Measurements from ENCODE around the gene POTED.
"Not testable (repeated sequence)": the region's sequence is repeated elsewhere in the genome, so short reads cannot be mapped to it uniquely, and the experiment has no call there.

The POTED gene

DNA sequence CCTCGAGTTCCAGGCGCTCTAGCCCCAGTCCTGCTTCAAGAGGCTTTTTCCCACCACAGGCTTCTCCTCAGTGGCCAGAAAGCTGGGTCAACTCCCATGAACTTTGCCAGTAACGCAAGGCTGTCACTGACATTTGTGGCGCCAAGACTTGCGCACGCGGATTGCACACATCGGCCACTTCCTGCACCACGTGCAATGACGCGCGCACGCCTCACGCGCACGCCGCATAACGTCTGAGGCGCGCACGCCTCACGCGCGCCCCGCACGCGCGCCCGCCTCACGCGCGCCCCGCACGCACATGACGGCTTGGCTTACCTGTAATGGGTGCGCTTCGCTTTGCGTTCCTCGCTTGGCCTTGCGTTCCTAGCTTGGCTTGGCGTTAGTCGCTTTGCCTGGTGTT, at the start of gene POTED:
Gene POTED, plus strand, starts transcription at position 301 of the 400 bp plus-strand sequence. CDS start 452 bp downstream, outside the sequence.
- H3K27ac ChIP-seq (ENCODE audit: poor library complexity, severe bottlenecking); H3K4me1 ChIP-seq (ENCODE audit: insufficient read depth, poor library complexity, severe bottlenecking); H3K36me3 ChIP-seq (ENCODE audit: low read depth); H3K4me3 ChIP-seq (ENCODE audit: severe bottlenecking); DNase-seq (ENCODE audit: low spot score); ATAC-seq (ENCODE audit: low read depth); H3K27me3 ChIP-seq (ENCODE audit: insufficient read depth, poor library complexity, severe bottlenecking); H3K9me3 ChIP-seq (ENCODE audit: severe bottlenecking): not testable (repeated sequence)

DNA sequence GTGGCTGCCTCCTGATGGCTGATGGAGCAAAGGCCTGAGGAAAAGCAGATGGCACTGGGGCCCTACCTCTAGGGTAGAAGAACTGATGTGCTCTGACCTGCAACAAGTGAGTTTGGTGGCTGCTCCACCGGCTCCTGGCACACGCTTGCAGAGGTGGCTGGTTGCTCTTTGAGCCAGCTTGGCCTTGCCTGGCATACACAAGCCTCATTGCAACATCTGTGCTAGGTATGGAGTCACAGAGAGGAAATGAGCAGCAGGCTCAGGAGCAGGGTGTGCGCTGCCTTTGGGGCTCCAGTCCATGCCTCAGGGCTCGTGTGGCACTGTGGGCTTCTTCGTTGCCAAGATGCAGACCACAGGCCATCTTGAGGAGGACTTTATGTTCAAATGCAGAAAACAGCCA, 40.5 kb downstream of the POTED start:
- DNase-seq (ENCODE audit: low spot score); H3K4me3 ChIP-seq (ENCODE audit: severe bottlenecking); H3K27ac ChIP-seq (ENCODE audit: poor library complexity, severe bottlenecking); H3K9me3 ChIP-seq (ENCODE audit: severe bottlenecking); H3K4me1 ChIP-seq (ENCODE audit: insufficient read depth, poor library complexity, severe bottlenecking); H3K27me3 ChIP-seq (ENCODE audit: insufficient read depth, poor library complexity, severe bottlenecking); H3K36me3 ChIP-seq (ENCODE audit: low read depth); ATAC-seq (ENCODE audit: low read depth): not testable (repeated sequence)

DNA sequence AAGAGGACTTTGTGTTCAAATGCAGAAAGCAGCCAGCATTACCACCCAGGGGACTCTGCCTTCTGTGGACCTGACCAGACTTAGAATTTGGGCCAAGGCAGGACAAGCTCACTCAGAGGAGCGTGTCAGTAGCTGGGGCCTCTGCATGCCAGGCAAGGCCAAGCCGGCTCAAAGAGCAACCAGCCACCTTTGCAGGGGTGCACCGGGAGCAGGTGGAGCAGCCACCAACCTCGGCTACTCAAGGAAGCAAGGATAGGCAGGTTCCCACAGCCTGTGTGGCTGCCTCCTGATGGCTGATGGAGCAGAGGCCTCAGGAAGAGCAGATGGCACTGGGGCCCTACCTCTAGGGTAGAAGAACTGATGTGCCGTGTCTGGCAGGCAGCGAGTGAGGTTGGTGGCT, 42.2 kb downstream of the POTED start:
- not testable (repeated sequence) for H3K4me1 ChIP-seq (ENCODE audit: insufficient read depth, poor library complexity, severe bottlenecking); H3K4me3 ChIP-seq (ENCODE audit: severe bottlenecking); H3K9me3 ChIP-seq (ENCODE audit: severe bottlenecking); ATAC-seq (ENCODE audit: low read depth); H3K36me3 ChIP-seq (ENCODE audit: low read depth); DNase-seq (ENCODE audit: low spot score); H3K27ac ChIP-seq (ENCODE audit: poor library complexity, severe bottlenecking); H3K27me3 ChIP-seq (ENCODE audit: insufficient read depth, poor library complexity, severe bottlenecking)
